Choroid plexus epithelial cell (primary cell): Measurements from ENCODE around the gene SPO11.

ENCODE experiments used
- DNase-seq: peaks from one replicate; pipeline ENCODE4 v3.0.0-alpha.2; 2010; ENCODE audit warnings: low read depth
- H3K4me3 ChIP-seq: 2 replicates; pipeline ENCODE4 v1.5.1; 2011; ENCODE audit warnings: low read depth, mild to moderate bottlenecking, control low read depth, low read length, moderate library complexity
- CTCF ChIP-seq: conservative IDR thresholded peaks from 2 replicates; pipeline ENCODE4 v1.5.1; 2011; ENCODE audit warnings: low read depth, mild to moderate bottlenecking, control low read depth, inconsistent platforms, low read length, moderate library complexity

The SPO11 gene

GRCh38 chr20:57392512-57393271 is 63.1 kb downstream of the SPO11 start:
- no peak for TF ChIP-seq CTCF
- DNase-seq, result no peak
- peak overlapping the region; percentile 64 for H3K4me3 ChIP-seq
